ENCODE data around the gene LNX2. TPM values are rescaled to one million over a fixed set of nuclear protein-coding genes. Genes with fewer than 3 reads are reported as not detected.

Gene LNX2
- total RNA-seq, 1 donor from 2014 or later = 29.2 TPM

- Histone ChIP-seq H3K36me3 (ENCODE audit: control insufficient read depth, insufficient read depth, low read length) (peaks cover 11% of the 10 kb centered on the region), H3K27me3 (ENCODE audit: control insufficient read depth, insufficient read depth, low read length) (no peaks in the 10 kb centered on the region), H3K4me3 (ENCODE audit: low read depth, low read length) (no peak overlapping the region)
- TF ChIP-seq CTCF (IDR thresholded peaks at IDR 0.05; ENCODE audit: insufficient read depth, low read length, severe bottlenecking) = no peak
- FAIRE-seq = no peak
- DNase-seq (ENCODE audit: low read depth) = no peak
These were observed 57.9 kb downstream of the LNX2 start for GRCh38 chr13:27562457-27562856.

- Histone ChIP-seq H3K27me3 (ENCODE audit: control insufficient read depth, insufficient read depth, low read length) (no peaks in the 10 kb centered on the region), H3K4me3 (ENCODE audit: low read depth, low read length) (no peak overlapping the region), H3K36me3 (ENCODE audit: control insufficient read depth, insufficient read depth, low read length) (peaks cover 5% of the 10 kb centered on the region)
- no peak for TF ChIP-seq CTCF (IDR thresholded peaks at IDR 0.05; ENCODE audit: insufficient read depth, low read length, severe bottlenecking)
- DNase-seq (ENCODE audit: low read depth) = peak; percentile 16
- no peak for FAIRE-seq
These were observed 60.6 kb downstream of the LNX2 start for GRCh38 chr13:27559719-27560118.

GRCh38 chr13:27556109-27556508, 64.2 kb downstream of the LNX2 start:
- no peak for DNase-seq (ENCODE audit: low read depth)
- H3K4me3 ChIP-seq (ENCODE audit: low read depth, low read length) = no peak overlapping the region
- peaks cover 7% of the 10 kb centered on the region for H3K36me3 ChIP-seq (ENCODE audit: control insufficient read depth, insufficient read depth, low read length)
- no peaks in the 10 kb centered on the region for H3K27me3 ChIP-seq (ENCODE audit: control insufficient read depth, insufficient read depth, low read length)
- no peak for FAIRE-seq
- no peak for TF ChIP-seq CTCF (IDR thresholded peaks at IDR 0.05; ENCODE audit: insufficient read depth, low read length, severe bottlenecking)

GRCh38 chr13:27551562-27551961, 68.8 kb downstream of the LNX2 start:
- DNase-seq (ENCODE audit: low read depth) (no peak), FAIRE-seq (no peak)
- H3K4me3 ChIP-seq (ENCODE audit: low read depth, low read length) = no peak overlapping the region
- peaks cover 11% of the 10 kb centered on the region for H3K36me3 ChIP-seq (ENCODE audit: control insufficient read depth, insufficient read depth, low read length)
- H3K27me3 ChIP-seq (ENCODE audit: control insufficient read depth, insufficient read depth, low read length) = no peaks in the 10 kb centered on the region
- TF ChIP-seq CTCF (IDR thresholded peaks at IDR 0.05; ENCODE audit: insufficient read depth, low read length, severe bottlenecking) = no peak

GRCh38 chr13:27549406-27549981, 70.8 kb downstream of the LNX2 start:
- FAIRE-seq = no peak
- Histone ChIP-seq H3K27me3 (ENCODE audit: control insufficient read depth, insufficient read depth, low read length) (no peaks in the 10 kb centered on the region), H3K36me3 (ENCODE audit: control insufficient read depth, insufficient read depth, low read length) (peaks cover 11% of the 10 kb centered on the region), H3K4me3 (ENCODE audit: low read depth, low read length) (no peak overlapping the region)
- peak; percentile 99 for DNase-seq (ENCODE audit: low read depth)
- TF ChIP-seq CTCF (IDR thresholded peaks at IDR 0.05; ENCODE audit: insufficient read depth, low read length, severe bottlenecking) = no peak

- H3K36me3 ChIP-seq (ENCODE audit: control insufficient read depth, insufficient read depth, low read length) = peaks cover 2% of the 10 kb centered on the region
- no peak overlapping the region for H3K4me3 ChIP-seq (ENCODE audit: low read depth, low read length)
- no peak for TF ChIP-seq CTCF (IDR thresholded peaks at IDR 0.05; ENCODE audit: insufficient read depth, low read length, severe bottlenecking)
- no peaks in the 10 kb centered on the region for H3K27me3 ChIP-seq (ENCODE audit: control insufficient read depth, insufficient read depth, low read length)
- no peak for DNase-seq (ENCODE audit: low read depth)
- FAIRE-seq = no peak
These were observed 78.1 kb downstream of the LNX2 start for GRCh38 chr13:27542220-27542619.
